ENCODE results near the gene CPVL.

The CPVL gene

GRCh38 chr7:29043576-29043975, 102.8 kb downstream of the CPVL start:
- no peak for DNase-seq (ENCODE audit: low read depth)

- DNase-seq (ENCODE audit: low read depth) = no peak
These were observed 103.5 kb downstream of the CPVL start for GRCh38 chr7:29042824-29043231.

- DNase-seq (ENCODE audit: low read depth) = no peak
These were observed 104.3 kb downstream of the CPVL start for GRCh38 chr7:29041991-29042390.

- DNase-seq (ENCODE audit: low read depth) = no peak
These were observed 105.8 kb downstream of the CPVL start for GRCh38 chr7:29040579-29040925.

GRCh38 chr7:29039821-29040578, 106.3 kb downstream of the CPVL start:
- no peak for DNase-seq (ENCODE audit: low read depth)

GRCh38 chr7:29038463-29038862, 107.9 kb downstream of the CPVL start:
- DNase-seq (ENCODE audit: low read depth) = no peak

- DNase-seq (ENCODE audit: low read depth) = no peak
These were observed 111.1 kb downstream of the CPVL start for GRCh38 chr7:29035044-29035740.

GRCh38 chr7:29033584-29033983, 112.8 kb downstream of the CPVL start:
- no peak for DNase-seq (ENCODE audit: low read depth)

GRCh38 chr7:29032146-29032545, 114.2 kb downstream of the CPVL start:
- no peak for DNase-seq (ENCODE audit: low read depth)

- DNase-seq (ENCODE audit: low read depth) = no peak
These were observed 115.5 kb downstream of the CPVL start for GRCh38 chr7:29030781-29031275.

- no peak for DNase-seq (ENCODE audit: low read depth)
These were observed 123.9 kb downstream of the CPVL start for GRCh38 chr7:29022291-29022988.

GRCh38 chr7:29019896-29020295, 126.4 kb downstream of the CPVL start:
- DNase-seq (ENCODE audit: low read depth) = no peak

GRCh38 chr7:29019387-29019786, 127.0 kb downstream of the CPVL start:
- no peak for DNase-seq (ENCODE audit: low read depth)

- DNase-seq (ENCODE audit: low read depth) = no peak
These were observed 128.6 kb downstream of the CPVL start for GRCh38 chr7:29017713-29018112.

- no peak for DNase-seq (ENCODE audit: low read depth)
These were observed 131.6 kb downstream of the CPVL start for GRCh38 chr7:29014725-29015124.

- DNase-seq (ENCODE audit: low read depth) = no peak
These were observed 132.4 kb downstream of the CPVL start for GRCh38 chr7:29013931-29014330.

- DNase-seq (ENCODE audit: low read depth) = no peak
These were observed 133.1 kb downstream of the CPVL start for GRCh38 chr7:29013082-29013695.

- DNase-seq (ENCODE audit: low read depth) = no peak
These were observed 136.4 kb downstream of the CPVL start for GRCh38 chr7:29009947-29010346.

- no peak for DNase-seq (ENCODE audit: low read depth)
These were observed 137.7 kb downstream of the CPVL start for GRCh38 chr7:29008590-29008989.

GRCh38 chr7:29007127-29007526, 139.2 kb downstream of the CPVL start:
- DNase-seq (ENCODE audit: low read depth) = no peak

GRCh38 chr7:29005829-29006228, 140.5 kb downstream of the CPVL start:
- DNase-seq (ENCODE audit: low read depth) = no peak

GRCh38 chr7:29005406-29005805, 140.9 kb downstream of the CPVL start:
- no peak for DNase-seq (ENCODE audit: low read depth)

GRCh38 chr7:29003703-29004102, 142.6 kb downstream of the CPVL start:
- DNase-seq (ENCODE audit: low read depth) = no peak
